GM23248 (cell line): ENCODE data around the gene IP6K3. TPM values are rescaled to one million over a fixed set of nuclear protein-coding genes. Genes with fewer than 3 reads are reported as not detected.

Source experiments
- DNase-seq: peaks from one replicate; pipeline ENCODE4 v3.0.0-alpha.2; 2015
- H2AFZ ChIP-seq: fragments of 200-600 bp; sonication (generic); 2 replicates; pipeline ENCODE4 v1.6.1; 2016; ENCODE audit warnings: antibody characterized with exemption
- H3F3A ChIP-seq: fragments of 200-600 bp; sonication (generic); 2 replicates; pipeline ENCODE4 v1.6.1; 2016; ENCODE audit warnings: mild to moderate bottlenecking, antibody characterized with exemption, mixed run types; ENCODE audit not compliant: insufficient read depth
- H3K27ac ChIP-seq: fragments of 200-600 bp; sonication (generic); 2 replicates; pipeline ENCODE4 v1.5.1; 2016; ENCODE audit warnings: mild to moderate bottlenecking
- H3K27me3 ChIP-seq: fragments of 200-600 bp; sonication (generic); replicated peaks from 2 replicates; pipeline ENCODE4 v1.6.1; 2016; ENCODE audit warnings: mild to moderate bottlenecking; ENCODE audit not compliant: insufficient read depth
- H3K36me3 ChIP-seq: fragments of 200-600 bp; sonication (generic); 2 replicates; pipeline ENCODE4 v1.6.1; 2016; ENCODE audit warnings: low read depth, mild to moderate bottlenecking
- H3K4me1 ChIP-seq: fragments of 200-600 bp; sonication (generic); 2 replicates; pipeline ENCODE4 v1.6.1; 2016; ENCODE audit warnings: mild to moderate bottlenecking; ENCODE audit not compliant: insufficient read depth
- H3K4me2 ChIP-seq: fragments of 200-600 bp; sonication (generic); one replicate; pipeline ENCODE4 v1.6.1; 2016; ENCODE audit warnings: mild to moderate bottlenecking; ENCODE audit not compliant: unreplicated experiment
- H3K4me3 ChIP-seq: fragments of 200-600 bp; sonication (generic); 2 replicates; pipeline ENCODE4 v1.5.1; 2016; ENCODE audit warnings: mild to moderate bottlenecking
- H3K79me2 ChIP-seq: fragments of 200-600 bp; sonication (generic); 2 replicates; pipeline ENCODE4 v1.6.1; 2016; ENCODE audit warnings: mild to moderate bottlenecking; ENCODE audit not compliant: insufficient read depth
- H3K9ac ChIP-seq: fragments of 200-600 bp; sonication (generic); 2 replicates; pipeline ENCODE4 v1.6.1; 2016; ENCODE audit warnings: mild to moderate bottlenecking
- H3K9me2 ChIP-seq: fragments of 200-600 bp; sonication (generic); 2 replicates; pipeline ENCODE4 v1.6.1; 2016; ENCODE audit warnings: mixed run types, mild to moderate bottlenecking, moderate library complexity; ENCODE audit not compliant: insufficient read depth
- H3K9me3 ChIP-seq: fragments of 200-600 bp; sonication (generic); one replicate; pipeline ENCODE4 v1.6.1; 2017; ENCODE audit warnings: low read depth
- H4K20me1 ChIP-seq: fragments of 200-600 bp; sonication (generic); 2 replicates; pipeline ENCODE4 v1.6.0; 2016; ENCODE audit not compliant: insufficient read depth
- EZH2 ChIP-seq: fragments of 200-600 bp; sonication (generic); IDR thresholded peaks from 2 replicates; pipeline ENCODE4 v1.6.1; 2018; ENCODE audit warnings: antibody characterized with exemption, mild to moderate bottlenecking; ENCODE audit not compliant: insufficient read depth, poor library complexity, severe bottlenecking
- EZH2phosphoT487 ChIP-seq: fragments of 200-600 bp; sonication (generic); IDR thresholded peaks from 2 replicates; pipeline ENCODE4 v1.6.1; 2018; ENCODE audit warnings: antibody characterized with exemption, moderate library complexity, mild to moderate bottlenecking, low read depth; ENCODE audit not compliant: insufficient read depth
- WGBS, 2 experiments: methylation state at CpG; one replicate each; pipeline ENCODE4 v1.1.6; 2015 to 2017; ENCODE audit warnings: low lambda C conversion rate in 2 of 2, low coverage in 1 of 2; ENCODE audit errors: missing lambda C conversion rate in 2 of 2; 5-methylcytosine and 5-hydroxymethylcytosine counted together
- in situ Hi-C: fragments of 300-500 bp; cut with MboI; formaldehyde crosslinking; loops from 2 replicates; pipeline ENCODE4 v1.15.0; 2020
- polyA plus RNA-seq: library from polyadenylated mRNA; unstranded; fragments of >200 nt; fragmentation: Nextera tagmentation; extraction: Ambion mirVana; gene quantifications from 2 replicates; pipeline ENCODE4 v1.2.1, GENCODE V29; 2016
- total RNA-seq: library from RNA; depleted of rRNA; stranded (reverse); fragments of >200 nt; shearing (Covaris generic); gene quantifications from 2 replicates; pipeline ENCODE4 v1.2.3, GENCODE V29; 2014

The IP6K3 gene
- total and polyA plus RNA-seq, 2 experiments from 2014 or later: not detected

DNA sequence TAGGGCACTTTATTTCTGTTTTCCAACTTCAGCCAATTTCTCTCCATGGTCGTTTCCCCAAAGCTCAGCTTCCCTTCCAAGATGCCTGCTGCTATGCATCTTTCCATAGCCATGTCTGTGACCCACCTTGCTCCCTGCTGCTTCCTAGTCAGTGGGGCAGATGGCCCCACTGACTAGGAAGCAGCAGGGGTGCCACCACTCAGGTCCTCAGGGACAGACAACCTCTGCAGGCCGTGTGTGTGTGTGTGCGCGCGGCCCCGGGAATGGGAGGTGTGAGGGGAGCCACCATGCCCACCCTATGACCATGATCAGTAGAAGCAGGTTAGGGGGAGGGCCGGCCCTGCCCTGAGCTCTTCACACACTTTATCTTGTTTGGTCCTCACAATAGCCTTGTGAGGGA is 2.7 kb upstream of the IP6K3 start:
- in situ Hi-C loops: no loop called here
- Histone ChIP-seq H4K20me1 (no peaks in the 10 kb centered on the region), H3K9me2 (no peaks in the 10 kb centered on the region), H3K27ac (no peak overlapping the region), H3K79me2 (no peaks in the 10 kb centered on the region), H3F3A (no peaks in the 10 kb centered on the region), H2AFZ (no peak overlapping the region), H3K4me1 (peaks cover 15% of the 10 kb centered on the region), H3K9me3 (no peaks in the 10 kb centered on the region), H3K4me3 (no peak overlapping the region), H3K4me2 (no peak overlapping the region), H3K36me3 (no peaks in the 10 kb centered on the region), H3K27me3 (no peaks in the 10 kb centered on the region), H3K9ac (no peak overlapping the region)
- DNase-seq: no peak
- TF ChIP-seq EZH2phosphoT487: no peak
- no peak for TF ChIP-seq EZH2
- WGBS, 2 experiments: 97 to 98% methylated on average over 7 of the region's 7 CpGs

DNA sequence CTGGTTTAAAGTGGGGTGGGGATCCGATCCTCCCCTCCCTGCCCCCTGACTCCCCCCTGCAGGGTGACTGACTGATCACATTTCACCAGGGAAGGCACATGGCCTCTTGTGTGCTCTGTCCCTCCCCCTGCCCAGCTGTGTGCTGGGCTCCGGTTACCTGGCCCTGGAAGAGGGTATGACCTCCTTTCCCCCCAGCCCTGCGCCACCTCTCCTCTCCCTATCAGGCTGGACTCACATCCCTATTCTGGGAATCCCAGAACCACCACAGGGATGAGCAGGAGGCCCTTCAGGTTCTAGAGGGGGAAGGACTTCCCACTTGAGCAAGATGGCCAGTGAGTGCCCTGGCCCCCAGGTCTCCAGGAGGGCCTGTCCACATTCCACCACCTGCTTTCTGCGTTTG is 2.1 kb upstream of the IP6K3 start:
- Histone ChIP-seq H3K9me2 (no peaks in the 10 kb centered on the region), H3F3A (no peaks in the 10 kb centered on the region), H3K4me1 (peaks cover 15% of the 10 kb centered on the region), H3K36me3 (no peaks in the 10 kb centered on the region), H3K79me2 (no peaks in the 10 kb centered on the region), H3K9me3 (no peaks in the 10 kb centered on the region), H2AFZ (no peak overlapping the region), H3K9ac (no peak overlapping the region), H3K4me3 (no peak overlapping the region), H3K27ac (no peak overlapping the region), H3K4me2 (no peak overlapping the region), H3K27me3 (no peaks in the 10 kb centered on the region), H4K20me1 (no peaks in the 10 kb centered on the region)
- WGBS, 2 experiments: 80 to 93% methylated on average over 3 to 4 of the region's 4 CpGs
- no peak for DNase-seq
- no peak for TF ChIP-seq EZH2phosphoT487
- no peak for TF ChIP-seq EZH2
- in situ Hi-C loops: no loop called here

DNA sequence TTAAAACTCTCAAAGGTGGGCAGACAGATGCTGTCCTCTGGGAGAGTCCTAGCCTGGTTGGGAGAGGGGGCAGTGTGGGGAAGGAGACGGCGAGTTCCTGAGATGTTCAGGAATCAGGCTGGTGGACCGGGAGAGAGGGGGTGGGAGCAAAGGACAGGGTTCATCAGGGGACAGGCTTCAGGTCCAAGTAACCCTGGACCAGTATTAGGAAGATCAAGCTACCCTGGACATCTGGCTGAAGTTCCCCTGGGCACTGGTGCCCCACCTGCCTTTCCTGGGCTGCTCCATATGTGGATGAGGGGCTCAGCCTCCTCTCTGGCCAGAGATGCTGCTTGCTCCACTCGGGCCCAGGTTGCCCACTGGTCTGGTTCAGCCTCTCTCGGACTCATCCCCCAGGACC is 1.1 kb upstream of the IP6K3 start:
- Histone ChIP-seq H3K4me2 (no peak overlapping the region), H3K9me3 (no peaks in the 10 kb centered on the region), H3K9me2 (no peaks in the 10 kb centered on the region), H3K79me2 (no peaks in the 10 kb centered on the region), H3K27ac (no peak overlapping the region), H2AFZ (no peak overlapping the region), H3K4me3 (no peak overlapping the region), H3K4me1 (peaks cover 15% of the 10 kb centered on the region), H3F3A (no peaks in the 10 kb centered on the region), H4K20me1 (no peaks in the 10 kb centered on the region), H3K9ac (no peak overlapping the region), H3K36me3 (no peaks in the 10 kb centered on the region), H3K27me3 (0 out of 2 replicates have a peak, but pooled peaks cover 6% of the 10 kb centered on the region)
- TF ChIP-seq EZH2phosphoT487 (no peak), EZH2 (no peak)
- WGBS, 2 experiments: 95% methylated on average over 5 of the region's 5 CpGs
- in situ Hi-C loops: no loop called here
- no peak for DNase-seq

DNA sequence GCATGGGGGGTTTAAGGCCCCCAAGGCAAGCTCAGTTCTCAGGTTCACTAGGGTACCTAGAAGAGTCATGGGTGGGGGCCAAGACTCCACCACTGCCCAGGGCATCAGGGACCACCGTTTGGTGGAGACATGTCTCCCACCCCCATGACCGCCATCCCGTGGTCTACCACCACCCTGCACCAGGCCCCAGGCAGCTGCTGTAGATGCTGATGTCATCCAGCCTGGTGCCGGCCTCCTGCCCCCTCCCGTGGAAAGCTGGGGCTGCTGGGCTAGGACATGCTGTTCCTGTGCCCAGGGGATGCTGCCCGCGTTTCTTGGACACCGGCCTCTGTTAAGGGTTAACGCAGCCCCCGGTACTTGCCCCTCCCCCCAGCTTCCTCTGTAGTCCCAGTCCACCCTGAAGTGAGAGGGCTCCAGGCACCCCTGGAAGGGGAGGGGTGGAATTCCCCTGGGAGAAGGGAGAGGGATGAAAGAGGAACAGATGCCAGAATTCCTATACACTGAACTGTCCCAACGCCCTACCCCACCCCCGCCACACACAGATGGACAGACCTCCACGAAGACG is 587 bp downstream of the IP6K3 start:
- Histone ChIP-seq H3K27me3 (0 out of 2 replicates have a peak, but pooled peaks cover 6% of the 10 kb centered on the region), H3K4me3 (no peak overlapping the region), H3K9me3 (no peaks in the 10 kb centered on the region), H3K79me2 (no peaks in the 10 kb centered on the region), H3K4me2 (no peak overlapping the region), H3K9me2 (no peaks in the 10 kb centered on the region), H2AFZ (peak overlapping the region; percentile 45; the same call in 1 of the 2 replicates), H3K27ac (no peak overlapping the region), H3K9ac (no peak overlapping the region), H3K36me3 (no peaks in the 10 kb centered on the region), H3F3A (no peaks in the 10 kb centered on the region), H4K20me1 (no peaks in the 10 kb centered on the region), H3K4me1 (peaks cover 15% of the 10 kb centered on the region)
- TF ChIP-seq EZH2phosphoT487 (no peak), EZH2 (no peak)
- WGBS, 2 experiments: 14 to 21% methylated on average over 11 of the region's 14 CpGs
- in situ Hi-C loops: no loop called here
- peak; percentile 77 for DNase-seq
